ENCODE data around the gene SACM1L.

SACM1L gene

GRCh38 chr3:45777111-45777745, 88.0 kb downstream of the SACM1L start:
- TF ChIP-seq CTCF (conservative IDR thresholded peaks at IDR 0.05; ENCODE audit: control insufficient read depth, insufficient read depth, low read depth, low read length), result no peak
- DNase-seq (ENCODE audit: low read depth), result no peak
- H3K4me3 ChIP-seq (ENCODE audit: control insufficient read depth, low read depth, low read length), result no peak overlapping the region

GRCh38 chr3:45777746-45778386, 88.7 kb downstream of the SACM1L start:
- no peak for TF ChIP-seq CTCF (conservative IDR thresholded peaks at IDR 0.05; ENCODE audit: control insufficient read depth, insufficient read depth, low read depth, low read length)
- no peak for DNase-seq (ENCODE audit: low read depth)
- no peak overlapping the region for H3K4me3 ChIP-seq (ENCODE audit: control insufficient read depth, low read depth, low read length)

GRCh38 chr3:45778761-45779201, 89.6 kb downstream of the SACM1L start:
- DNase-seq (ENCODE audit: low read depth), result no peak
- no peak for TF ChIP-seq CTCF (conservative IDR thresholded peaks at IDR 0.05; ENCODE audit: control insufficient read depth, insufficient read depth, low read depth, low read length)
- no peak overlapping the region for H3K4me3 ChIP-seq (ENCODE audit: control insufficient read depth, low read depth, low read length)

GRCh38 chr3:45779746-45780735, 90.8 kb downstream of the SACM1L start:
- no peak overlapping the region for H3K4me3 ChIP-seq (ENCODE audit: control insufficient read depth, low read depth, low read length)
- TF ChIP-seq CTCF (conservative IDR thresholded peaks at IDR 0.05; ENCODE audit: control insufficient read depth, insufficient read depth, low read depth, low read length), result no peak
- DNase-seq (ENCODE audit: low read depth), result no peak

- DNase-seq (ENCODE audit: low read depth), result no peak
- no peak for TF ChIP-seq CTCF (conservative IDR thresholded peaks at IDR 0.05; ENCODE audit: control insufficient read depth, insufficient read depth, low read depth, low read length)
- H3K4me3 ChIP-seq (ENCODE audit: control insufficient read depth, low read depth, low read length), result no peak overlapping the region
These were observed 92.1 kb downstream of the SACM1L start for GRCh38 chr3:45781271-45781670.

- no peak for DNase-seq (ENCODE audit: low read depth)
- TF ChIP-seq CTCF (conservative IDR thresholded peaks at IDR 0.05; ENCODE audit: control insufficient read depth, insufficient read depth, low read depth, low read length), result no peak
- H3K4me3 ChIP-seq (ENCODE audit: control insufficient read depth, low read depth, low read length), result no peak overlapping the region
These were observed 92.6 kb downstream of the SACM1L start for GRCh38 chr3:45781841-45782240.

Data from fibroblast of mammary gland (primary cell).